ENCODE data around the gene ACOT4.
"Not testable (repeated sequence)": the region's sequence is repeated elsewhere in the genome, so short reads cannot be mapped to it uniquely, and the experiment has no call there.

The ACOT4 gene

GRCh38 chr14:73577214-73577613 lies 14.5 kb upstream of the ACOT4 start:
- not testable (repeated sequence) for DNase-seq (ENCODE audit: low read depth in 1 of 2, low spot score in 1 of 2)

GRCh38 chr14:73582102-73582979 lies 9.3 kb upstream of the ACOT4 start:
- DNase-seq (ENCODE audit: low read depth in 1 of 2, low spot score in 1 of 2), result not testable (repeated sequence)

GRCh38 chr14:73588695-73589094 lies 3.0 kb upstream of the ACOT4 start:
- no peak for DNase-seq (ENCODE audit: low read depth in 1 of 2, low spot score in 1 of 2)

DNA sequence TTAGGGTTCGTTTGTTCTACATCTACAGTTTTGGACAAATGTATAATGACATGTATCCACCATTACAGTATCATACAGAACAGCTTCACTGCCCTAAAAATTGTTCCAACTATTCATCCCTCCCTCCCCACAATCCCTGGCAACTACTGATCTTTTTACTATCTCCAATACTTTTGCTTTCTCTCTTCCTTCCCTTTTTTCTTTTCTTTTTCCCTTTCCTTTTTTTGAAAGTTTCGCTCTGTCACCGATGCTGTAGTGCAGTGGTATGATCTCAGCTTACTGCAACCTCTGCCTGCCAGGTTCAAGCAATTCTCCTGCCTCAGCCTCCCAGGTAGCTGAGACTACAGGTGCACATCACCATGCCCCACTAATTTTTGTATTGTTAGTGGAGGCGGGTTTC lies 2.6 kb upstream of the ACOT4 start:
- DNase-seq (ENCODE audit: low read depth in 1 of 2, low spot score in 1 of 2), result no peak

GRCh38 chr14:73590673-73591004 lies 1.0 kb upstream of the ACOT4 start:
- DNase-seq (ENCODE audit: low read depth in 1 of 2, low spot score in 1 of 2), result not testable (repeated sequence)

GRCh38 chr14:73594491-73594890 lies 2.8 kb downstream of the ACOT4 start:
- no peak for DNase-seq (ENCODE audit: low read depth in 1 of 2, low spot score in 1 of 2)

GRCh38 chr14:73599499-73599898 lies 7.8 kb downstream of the ACOT4 start:
- DNase-seq (ENCODE audit: low read depth in 1 of 2, low spot score in 1 of 2), result no peak

DNA sequence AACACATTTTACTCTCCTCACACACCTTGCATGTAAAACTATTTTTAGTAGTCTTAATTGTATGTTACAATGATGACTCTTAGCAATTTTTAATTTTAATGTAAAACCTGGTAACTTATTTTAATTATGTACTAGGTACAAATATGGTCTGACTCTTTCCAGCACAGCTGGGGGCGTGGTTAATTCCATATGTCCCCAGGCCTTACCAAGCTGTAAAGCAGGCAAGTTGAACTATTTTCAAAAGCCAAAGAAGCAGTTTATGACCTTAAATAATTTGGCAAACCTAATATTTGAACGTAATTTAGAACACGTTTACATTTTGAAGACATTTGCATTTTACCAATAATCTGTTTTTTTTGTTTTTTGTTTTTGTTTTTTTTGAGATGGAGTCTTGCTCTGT lies 11.3 kb downstream of the ACOT4 start:
- no peak for DNase-seq (ENCODE audit: low read depth in 1 of 2, low spot score in 1 of 2)

- no peak for DNase-seq (ENCODE audit: low read depth in 1 of 2, low spot score in 1 of 2)
These were observed 14.6 kb downstream of the ACOT4 start for GRCh38 chr14:73606271-73606670.

GRCh38 chr14:73607241-73607640 lies 15.6 kb downstream of the ACOT4 start:
- DNase-seq (ENCODE audit: low read depth in 1 of 2, low spot score in 1 of 2), result no peak

DNA sequence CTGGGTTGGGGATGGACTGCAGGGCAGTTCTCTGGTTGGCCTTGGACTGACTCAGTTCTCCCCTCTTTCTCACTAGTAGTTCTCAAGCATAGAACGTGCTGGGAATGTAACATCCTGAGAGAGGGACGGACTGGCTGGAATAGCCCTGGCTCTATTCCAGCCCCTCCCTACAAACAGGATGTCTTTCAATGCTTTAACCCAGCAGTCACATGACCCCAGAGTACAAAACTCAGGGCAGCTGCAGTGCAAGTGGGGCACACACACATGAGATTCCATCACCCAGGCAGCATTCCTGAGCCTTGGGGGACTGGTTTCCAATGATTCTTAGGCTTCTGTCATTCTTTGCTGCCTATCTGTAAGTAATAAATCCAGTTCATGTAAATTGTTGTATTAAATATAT lies 19.0 kb downstream of the ACOT4 start:
- no peak for DNase-seq (ENCODE audit: low read depth in 1 of 2, low spot score in 1 of 2)

DNA sequence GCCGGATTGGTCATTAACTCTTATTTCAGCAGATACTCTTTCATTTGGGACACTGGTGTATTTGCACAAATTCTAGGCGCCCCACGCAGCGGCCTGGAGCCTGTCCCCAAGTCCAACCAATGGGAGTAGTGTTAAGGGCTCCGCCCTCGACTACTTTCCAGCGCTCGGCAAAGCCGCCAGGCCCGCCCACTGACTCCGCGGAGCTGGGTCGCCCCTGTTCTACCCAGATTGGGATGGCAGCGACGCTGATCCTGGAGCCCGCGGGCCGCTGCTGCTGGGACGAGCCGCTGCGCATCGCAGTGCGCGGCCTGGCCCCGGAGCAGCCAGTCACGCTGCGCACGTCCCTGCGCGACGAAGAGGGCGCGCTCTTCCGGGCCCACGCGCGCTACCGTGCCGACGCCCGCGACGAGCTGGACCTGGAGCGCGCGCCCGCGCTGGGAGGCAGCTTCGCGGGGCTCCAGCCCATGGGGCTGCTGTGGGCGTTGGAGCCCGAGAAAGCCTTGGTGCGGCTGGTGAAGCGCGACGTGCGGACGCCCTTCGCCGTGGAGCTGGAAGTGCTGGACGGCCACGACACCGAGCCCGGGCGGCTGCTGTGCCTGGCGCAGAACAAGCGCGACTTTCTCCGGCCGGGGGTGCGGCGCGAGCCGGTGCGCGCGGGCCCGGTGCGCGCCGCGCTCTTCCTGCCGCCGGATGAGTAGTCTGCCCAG lies 20.8 kb downstream of the ACOT4 start, which contains the start of gene ACOT6:
ACOT6 (plus strand) TSS at position 179 of the 707 bp plus-strand sequence; CDS start at position 234, 55 bp downstream.
- DNase-seq (ENCODE audit: low read depth in 1 of 2, low spot score in 1 of 2), result peak; percentile 37 to 55

GRCh38 chr14:73613046-73613383 lies 21.3 kb downstream of the ACOT4 start:
- DNase-seq (ENCODE audit: low read depth in 1 of 2, low spot score in 1 of 2), result no peak

GRCh38 chr14:73613419-73613963 lies 21.8 kb downstream of the ACOT4 start:
- no peak for DNase-seq (ENCODE audit: low read depth in 1 of 2, low spot score in 1 of 2)

- no peak for DNase-seq (ENCODE audit: low read depth in 1 of 2, low spot score in 1 of 2)
These were observed 25.2 kb downstream of the ACOT4 start for GRCh38 chr14:73616831-73617230.

GRCh38 chr14:73619524-73619923 lies 27.9 kb downstream of the ACOT4 start:
- no peak for DNase-seq (ENCODE audit: low read depth in 1 of 2, low spot score in 1 of 2)

DNA sequence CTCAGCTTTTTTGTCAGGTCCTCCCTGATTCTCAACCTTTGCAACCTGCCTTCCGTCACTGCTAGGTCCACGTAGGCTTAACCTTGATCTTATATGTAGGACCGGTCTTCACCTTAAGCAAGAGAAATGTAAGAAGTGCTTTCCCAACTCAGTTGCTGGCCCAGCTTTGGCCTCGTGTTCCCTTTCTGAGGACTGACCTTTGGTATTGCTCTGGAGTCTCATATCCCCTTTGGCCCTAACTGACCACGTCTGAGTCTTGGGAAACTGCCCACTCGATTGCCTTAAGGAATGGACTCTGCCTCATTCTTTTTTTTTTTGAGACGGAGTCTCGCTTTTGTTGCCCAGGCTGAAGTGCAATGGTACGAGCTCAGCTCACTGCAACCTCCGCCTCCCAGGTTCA lies 28.6 kb downstream of the ACOT4 start:
- DNase-seq (ENCODE audit: low read depth in 1 of 2, low spot score in 1 of 2), result no peak

- DNase-seq (ENCODE audit: low read depth in 1 of 2, low spot score in 1 of 2), result no peak
These were observed 31.9 kb downstream of the ACOT4 start for GRCh38 chr14:73623504-73624054.

DNA sequence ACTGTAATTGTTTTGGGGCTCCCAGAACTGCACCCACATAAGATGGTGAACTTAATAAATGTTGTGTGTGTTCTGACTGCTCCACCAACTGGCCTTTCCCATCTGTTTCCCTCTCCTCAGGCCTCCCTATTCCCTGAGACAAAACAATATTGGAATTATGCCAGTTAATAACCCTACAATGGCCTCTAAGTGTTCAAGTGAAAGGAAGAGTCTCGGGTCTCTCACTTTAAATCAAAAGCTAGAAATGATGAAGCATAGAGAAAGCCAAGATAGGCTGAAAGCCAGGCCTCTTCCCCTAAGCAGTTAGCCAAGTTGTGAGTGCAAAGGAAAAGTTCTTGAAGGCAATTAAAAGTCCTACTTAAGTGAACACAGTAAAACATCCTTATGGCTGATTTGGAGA lies 34.0 kb downstream of the ACOT4 start:
- no peak for DNase-seq (ENCODE audit: low read depth in 1 of 2, low spot score in 1 of 2)

DNA sequence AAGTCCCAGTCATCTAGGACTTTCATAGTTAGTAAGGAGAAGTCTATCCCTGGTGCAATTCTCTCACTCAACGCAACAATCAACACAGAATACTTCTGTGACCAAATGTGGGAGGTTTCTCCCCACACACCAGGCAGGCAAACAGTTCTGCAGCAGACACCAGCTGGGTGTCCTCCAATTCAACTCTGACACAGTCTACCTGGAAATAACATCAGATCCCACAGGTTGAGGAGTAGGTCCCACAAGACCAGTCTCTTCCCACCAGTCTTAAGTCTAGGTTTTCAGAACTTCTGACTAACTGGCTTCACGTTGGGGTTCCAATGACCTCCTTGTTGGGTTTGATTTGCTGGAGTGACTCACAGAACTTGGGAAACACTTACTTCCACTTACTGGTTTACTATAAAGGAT lies 35.5 kb downstream of the ACOT4 start:
- DNase-seq (ENCODE audit: low read depth in 1 of 2, low spot score in 1 of 2), result no peak

- no peak for DNase-seq (ENCODE audit: low read depth in 1 of 2, low spot score in 1 of 2)
These were observed 38.5 kb downstream of the ACOT4 start for GRCh38 chr14:73630009-73630780.

Measured in activated CD4-positive, alpha-beta T cell treated with anti-CD3 and anti-CD28 coated beads, Interleukin-2, amount 50 U/mL, for 24 hours (primary cell).